Heart left ventricle (tissue), 13 donors: ENCODE measurements around the gene C12orf75.
"Not testable (repeated sequence)": the region's sequence is repeated elsewhere in the genome, so short reads cannot be mapped to it uniquely, and the experiment has no call there.

Experiments
- CTCF ChIP-seq, 12 donors: fragments of 200-600 bp; sonication (generic) in 4 of 12; IDR thresholded peaks; one replicate each; pipeline versions ENCODE4 v1.5.0 to v1.8.0; 2018 to 2022; ENCODE audit warnings: antibody characterized with exemption in 12 of 12, mild to moderate bottlenecking in 5 of 12
- POLR2A ChIP-seq, 2 donors: fragments of 450-650 bp; IDR thresholded peaks; one replicate each; pipeline ENCODE4 v1.6.1; 2017; ENCODE audit warnings: antibody characterized with exemption in 2 of 2, mild to moderate bottlenecking in 2 of 2, moderate library complexity in 2 of 2
- donor health status: ischemic (EF 13 %, LVEDD 7.1; RV severe dilation, severe dysfunction).
- donor health status: DM: no; HTN: yes; CAD: no.
- donor health status: DM: no; HTN: no; CAD: no.
- donor health status: ischemic (EF 25% LVEDD 6.9; RV normal size, moderate dysfunction).
- donor health status: ischemic (EF 25% LVEDD 5.7; RV mildly dilated, moderate dysfunction).
- donor health status: ischemic (EF 35%, LVEDD 5.7; RV mildly dilated, moderate dysfunction).
- donor health status: nonischemic (EF 11% LVEDD 7.7; RV severe dilation, severe dysfunction).
- donor health status: DM: yes; HTN: yes; CAD: no.
- donor health status: PGD.
- donor health status: ischemic (EF 29% LVEDD 5.4; RV normal size, mild dysfunction).
- donor health status: nonischemic (EF 23%, LVEDD 6.1; RV moderate dilation, normal function).

DNA sequence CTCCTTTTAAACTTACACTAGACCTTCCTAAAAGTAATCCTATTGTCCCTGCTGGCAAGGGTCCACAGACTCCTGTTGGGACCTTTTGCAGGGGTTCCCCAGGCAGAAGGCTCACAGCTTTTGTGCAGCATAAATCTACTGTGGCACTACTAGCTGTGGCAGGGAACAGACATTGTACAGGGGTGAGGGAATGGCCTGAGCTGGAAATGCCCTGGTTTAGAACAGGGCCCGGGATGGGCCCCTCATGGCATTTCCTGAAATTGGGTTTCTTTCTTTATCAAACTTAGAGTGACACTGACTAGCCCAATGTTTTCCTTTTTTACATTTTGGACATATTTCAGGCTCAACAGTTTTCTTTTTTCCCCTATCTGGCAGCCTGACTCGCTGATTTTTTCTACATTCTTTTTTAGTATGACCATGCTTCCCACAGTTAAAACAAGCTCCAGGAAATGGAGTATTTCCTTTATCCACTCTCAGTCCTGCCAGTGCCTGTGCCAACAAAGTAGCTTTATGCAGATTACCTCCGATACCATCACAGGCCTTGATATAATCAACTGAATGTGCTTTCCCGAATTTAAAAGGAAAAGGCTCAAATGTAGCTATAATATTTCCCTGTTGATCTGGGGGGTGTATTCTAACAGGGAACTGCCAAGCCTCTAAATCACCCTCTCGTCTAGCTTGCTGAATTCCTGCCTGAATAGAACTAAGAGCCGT is 22.7 kb upstream of the C12orf75 start:
- TF ChIP-seq CTCF, POLR2A (IDR thresholded peaks at IDR 0.05): not testable (repeated sequence)
